ENCODE data around the gene PLA2G4B. TPM values are rescaled to one million over a fixed set of nuclear protein-coding genes. Genes with fewer than 3 reads are reported as not detected.

The PLA2G4B gene
- total and polyA plus RNA-seq, 7 donors, result 0.92 to 6.5 (median 3.4) TPM; not detected in 1

GRCh38 chr15:41801850-41802455 is 36.7 kb upstream of the PLA2G4B start:
- Histone ChIP-seq H3K4me3 (no peak overlapping the region), H3K4me1 (peaks cover 0 to 29% (median 20%) of the 10 kb centered on the region in 4 donors), H3K27me3 (no peaks in the 10 kb centered on the region), H3K36me3 (peaks cover 0 to 27% (median 10%) of the 10 kb centered on the region in 4 donors), H3K9me3 (no peaks in the 10 kb centered on the region), H3K27ac (peak overlapping the region in 1 of 4 donors; percentile 21)
- no peak for TF ChIP-seq POLR2A (IDR thresholded peaks at IDR 0.05)
- TF ChIP-seq CTCF (IDR thresholded peaks at IDR 0.05), result no peak
- no peak for TF ChIP-seq POLR2AphosphoS5 (IDR thresholded peaks at IDR 0.05)
- no peak for TF ChIP-seq EP300 (IDR thresholded peaks at IDR 0.05)
- DNase-seq, result no peak
- intact Hi-C loops (cut with DNase I), result no loop called here
- 96 to 98% methylated on average over 3 of the region's 3 CpGs for WGBS, 2 donors

GRCh38 chr15:41804361-41804760 is 34.3 kb upstream of the PLA2G4B start:
- peaks cover 0 to 27% (median 10%) of the 10 kb centered on the region in 4 donors for H3K36me3 ChIP-seq

GRCh38 chr15:41804916-41805666 is 33.6 kb upstream of the PLA2G4B start:
- TF ChIP-seq EP300 (IDR thresholded peaks at IDR 0.05) (no peak), CTCF (IDR thresholded peaks at IDR 0.05) (no peak), POLR2A (IDR thresholded peaks at IDR 0.05) (no peak), POLR2AphosphoS5 (IDR thresholded peaks at IDR 0.05) (no peak)
- WGBS, 2 donors, result 71 to 87% methylated on average over 8 of the region's 8 CpGs
- peak overlapping the region; percentile 20 to 80 (median 51) for H3K27ac ChIP-seq
- H3K36me3 ChIP-seq, result peaks cover 0 to 21% (median 9%) of the 10 kb centered on the region in 4 donors
- H3K9me3 ChIP-seq, result no peaks in the 10 kb centered on the region
- DNase-seq, result peak; percentile 48
- H3K27me3 ChIP-seq, result no peaks in the 10 kb centered on the region
- intact Hi-C loops (cut with DNase I), result no loop called here
- no peak overlapping the region for H3K4me3 ChIP-seq
- H3K4me1 ChIP-seq, result peaks cover 0 to 35% (median 19%) of the 10 kb centered on the region in 4 donors

More at GRCh38 chr15:41804361-41804760, 34.3 kb upstream of the PLA2G4B start:
- Histone ChIP-seq H3K27me3 (no peaks in the 10 kb centered on the region), H3K27ac (peak overlapping the region; percentile 20 to 80 (median 51)), H3K4me1 (peaks cover 0 to 32% (median 19%) of the 10 kb centered on the region in 4 donors), H3K4me3 (no peak overlapping the region), H3K9me3 (no peaks in the 10 kb centered on the region)
- 92 to 97% methylated on average over 2 of the region's 2 CpGs for WGBS, 2 donors
- no peak for TF ChIP-seq CTCF (IDR thresholded peaks at IDR 0.05)
- TF ChIP-seq POLR2A (IDR thresholded peaks at IDR 0.05), result no peak
- DNase-seq, result peak; percentile 50
- intact Hi-C loops (cut with DNase I), result no loop called here

GRCh38 chr15:41805711-41806110 is 32.9 kb upstream of the PLA2G4B start:
- WGBS, 2 donors, result 80 to 89% methylated on average over 3 of the region's 3 CpGs
- intact Hi-C loops (cut with DNase I), result no loop called here
- Histone ChIP-seq H3K9me3 (no peaks in the 10 kb centered on the region), H3K4me3 (no peak overlapping the region), H3K4me1 (peaks cover 0 to 35% (median 19%) of the 10 kb centered on the region in 4 donors), H3K36me3 (peaks cover 0 to 15% (median 3%) of the 10 kb centered on the region in 4 donors), H3K27me3 (no peaks in the 10 kb centered on the region), H3K27ac (peak overlapping the region in 2 of 4 donors; percentile 54 to 80)
- DNase-seq, result peak; percentile 11
- TF ChIP-seq POLR2A (IDR thresholded peaks at IDR 0.05) (no peak), CTCF (IDR thresholded peaks at IDR 0.05) (no peak), EP300 (IDR thresholded peaks at IDR 0.05) (no peak), POLR2AphosphoS5 (IDR thresholded peaks at IDR 0.05) (no peak)

Measured in sigmoid colon (tissue), 7 donors.